GM21390 (cell line): ENCODE data around the gene ENHO.

Experiments
- ATAC-seq: cut with Tn5 transposase; IDR thresholded peaks from one replicate; pipeline ENCODE4 v1.9.1; 2021; ENCODE audit not compliant: unreplicated experiment

ENHO gene

DNA sequence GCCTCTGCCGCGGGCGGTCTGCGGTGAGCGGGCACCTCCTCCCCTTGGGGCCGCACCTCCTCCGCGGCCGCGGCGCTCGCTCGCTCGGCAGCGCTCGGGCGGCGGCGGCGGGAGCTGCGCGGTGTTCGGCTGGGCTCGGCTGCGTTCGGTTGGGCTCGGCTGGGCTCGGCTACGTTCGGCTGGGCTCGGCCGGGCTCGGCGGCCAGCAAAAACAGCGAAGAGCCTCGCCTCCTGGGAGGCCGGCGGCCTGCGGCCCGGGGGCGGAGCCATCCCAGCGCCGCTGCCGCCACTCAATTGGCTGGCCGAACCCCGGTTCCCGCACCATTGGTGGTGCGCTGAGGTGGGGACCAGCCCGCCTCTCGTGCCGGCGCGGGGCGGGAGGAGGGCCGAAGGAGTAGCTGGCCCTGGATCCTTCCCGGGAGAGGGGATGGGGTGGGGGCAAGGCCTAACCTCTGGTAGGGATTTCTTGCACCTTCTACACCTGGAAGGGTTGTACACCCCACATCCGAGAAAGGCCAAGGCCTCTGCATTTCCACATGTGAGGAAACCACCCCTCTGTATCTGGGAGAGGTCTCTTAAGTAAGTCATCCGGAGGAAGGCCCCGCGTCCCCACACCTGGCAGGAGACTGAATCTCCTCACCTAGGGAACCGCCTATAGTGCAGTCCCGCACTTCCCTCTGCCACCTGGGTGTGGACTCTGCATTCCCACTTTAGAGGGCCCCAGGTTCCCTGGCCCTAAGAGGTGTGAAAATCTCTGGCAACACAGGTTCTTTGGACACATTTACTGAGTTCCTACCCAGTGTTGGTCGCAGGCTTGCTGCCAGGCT lies at the start of gene ENHO:
ENHO (minus strand) TSS at position 20 of the 827 bp plus-strand sequence. CDS start 1,295 bp downstream, outside the sequence.
- peak; percentile 86 for ATAC-seq

DNA sequence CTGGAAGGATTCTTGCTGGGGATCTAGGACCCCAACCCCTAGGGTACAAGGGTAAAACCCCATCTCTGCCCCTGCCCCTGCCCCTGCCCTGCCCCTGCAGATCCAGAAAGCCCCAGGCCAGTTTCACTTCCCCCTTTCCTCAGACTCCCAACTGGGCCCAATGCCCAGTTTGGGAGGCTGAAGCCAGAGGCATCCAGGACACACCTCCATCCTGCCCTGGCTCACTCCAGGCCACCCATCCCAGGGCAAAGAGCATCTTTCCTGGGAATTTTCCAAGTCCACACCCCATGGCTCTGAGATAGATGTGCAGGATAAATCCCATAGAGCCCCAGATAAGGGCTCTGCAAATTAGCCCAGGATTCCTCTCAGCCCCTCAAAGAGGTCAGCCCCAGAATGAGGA lies 49.3 kb upstream of the ENHO start:
- no peak for ATAC-seq

DNA sequence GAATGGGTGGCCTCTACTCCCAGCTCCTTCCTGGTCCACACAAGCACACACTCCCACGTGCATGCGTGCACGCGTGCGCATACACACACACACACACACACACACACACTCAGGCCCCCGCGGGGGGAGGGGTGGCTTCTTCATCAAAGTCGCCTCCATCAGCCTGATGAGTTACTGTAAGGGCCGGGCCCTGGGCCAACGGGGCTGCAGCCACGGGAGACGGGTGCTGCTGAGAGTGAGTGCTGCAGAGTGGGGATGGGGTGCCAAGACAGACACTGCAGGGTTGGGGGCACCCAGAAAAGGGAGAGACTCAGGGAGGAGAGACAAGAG lies 48.7 kb upstream of the ENHO start:
- ATAC-seq: no peak

DNA sequence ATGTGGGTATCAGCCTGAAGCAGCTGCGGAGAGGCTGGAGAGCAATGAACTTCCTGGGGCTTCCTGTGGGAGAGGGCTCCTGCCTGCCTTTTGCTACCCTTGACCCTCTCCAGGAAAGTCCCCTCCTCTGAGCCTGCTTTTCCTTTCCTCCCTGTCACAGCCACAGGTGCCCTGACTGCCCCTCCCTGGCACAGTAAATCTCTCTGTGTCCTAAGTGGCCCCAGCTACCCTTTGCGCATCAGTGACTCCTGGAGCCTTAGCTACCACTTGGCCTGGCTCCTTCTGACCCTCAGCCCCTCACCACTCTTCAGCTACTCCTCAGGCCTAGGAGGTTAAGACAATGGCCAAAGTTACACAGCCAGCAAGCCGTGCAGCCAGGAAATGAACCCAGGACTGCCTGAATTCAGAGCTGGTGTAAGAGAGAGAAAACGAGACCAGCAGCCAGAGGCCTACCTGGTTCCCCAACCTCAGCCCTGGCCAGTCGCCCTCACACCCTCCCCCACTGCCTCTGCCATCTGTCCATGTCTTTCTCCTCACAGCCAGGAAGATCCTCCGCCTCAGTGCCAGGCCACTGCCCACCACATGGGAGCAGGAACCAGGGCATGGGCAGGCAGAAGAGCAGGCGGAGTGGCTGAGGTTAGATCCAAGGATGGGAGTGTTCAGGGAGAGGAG lies 48.2 kb upstream of the ENHO start:
- ATAC-seq: no peak

DNA sequence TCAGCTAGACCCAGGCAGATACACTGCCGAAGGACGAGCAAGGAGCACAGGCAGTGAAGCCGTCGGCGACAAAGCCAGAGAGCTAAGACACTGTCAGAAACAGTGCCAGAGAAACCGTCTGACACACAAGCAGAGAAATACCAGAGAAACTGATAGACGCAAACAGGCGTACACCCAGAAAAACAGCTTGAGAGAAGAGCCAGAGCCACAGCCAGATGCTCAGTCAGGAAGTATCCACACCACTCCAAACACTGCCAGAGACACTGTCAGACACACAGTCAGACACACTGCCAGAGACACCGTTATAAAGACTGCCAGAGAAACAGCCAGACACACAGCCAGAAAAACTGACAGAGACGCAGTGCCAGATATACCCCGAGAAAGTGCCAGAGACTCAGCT lies 47.6 kb upstream of the ENHO start:
- no peak for ATAC-seq

DNA sequence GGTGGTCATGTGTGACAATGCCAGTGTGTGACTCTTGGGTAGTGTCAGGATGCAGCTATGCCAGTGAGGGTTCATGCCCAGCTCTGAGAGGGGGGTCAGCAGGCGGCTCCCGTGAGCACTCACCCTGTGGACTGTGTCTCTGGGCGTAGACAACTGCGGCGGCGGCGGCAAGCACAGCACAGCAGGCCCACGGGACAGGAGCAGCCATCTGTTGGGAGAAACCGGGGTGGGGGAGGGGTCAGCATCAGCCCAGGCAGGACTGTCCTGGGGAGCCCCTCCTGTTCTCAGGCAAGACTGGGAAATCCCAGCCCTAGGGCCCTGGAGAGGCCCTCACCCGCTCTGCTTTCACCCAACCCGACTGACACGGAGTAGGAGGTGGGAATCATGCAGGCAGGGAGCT lies 46.0 kb upstream of the ENHO start:
- ATAC-seq: no peak

DNA sequence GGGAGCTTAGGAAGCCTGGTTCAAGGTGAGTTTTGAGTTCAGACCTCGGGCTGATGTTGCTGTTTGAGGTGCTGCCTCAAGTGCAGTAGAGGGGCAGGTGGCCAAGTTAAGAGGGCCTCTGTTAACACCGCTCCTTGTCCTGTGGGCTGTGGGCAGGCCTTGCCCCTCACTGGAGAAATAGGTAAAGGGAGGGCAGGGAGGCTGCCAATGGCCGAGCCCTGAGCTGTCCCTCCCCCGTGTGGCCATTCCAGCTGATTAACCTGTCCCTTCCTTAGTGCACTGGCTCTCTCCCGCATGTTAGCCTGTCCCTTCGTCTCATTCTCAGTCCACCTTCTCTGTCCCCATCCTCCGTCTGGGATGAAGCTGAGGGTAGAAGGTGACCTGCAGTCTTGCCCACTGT lies 45.3 kb upstream of the ENHO start:
- ATAC-seq: no peak

DNA sequence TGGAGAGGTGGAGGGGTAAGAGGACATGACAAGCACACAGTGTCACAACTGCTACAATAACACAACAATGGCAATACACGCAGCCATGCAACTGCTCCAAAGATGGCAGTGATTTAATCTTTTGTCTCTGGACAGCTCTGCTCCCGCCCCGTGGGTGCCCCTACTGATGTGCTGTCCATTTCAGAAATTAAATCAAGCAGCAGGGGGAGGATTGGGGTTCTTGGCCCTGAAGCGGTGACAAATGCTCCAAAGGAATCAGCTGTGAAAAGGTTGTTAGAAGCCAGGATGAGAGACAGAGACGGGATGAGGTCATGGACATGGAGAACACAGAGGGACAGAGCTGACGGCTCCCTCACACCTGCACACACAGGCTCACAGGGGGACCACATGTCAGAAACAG lies 44.2 kb upstream of the ENHO start:
- ATAC-seq: no peak

DNA sequence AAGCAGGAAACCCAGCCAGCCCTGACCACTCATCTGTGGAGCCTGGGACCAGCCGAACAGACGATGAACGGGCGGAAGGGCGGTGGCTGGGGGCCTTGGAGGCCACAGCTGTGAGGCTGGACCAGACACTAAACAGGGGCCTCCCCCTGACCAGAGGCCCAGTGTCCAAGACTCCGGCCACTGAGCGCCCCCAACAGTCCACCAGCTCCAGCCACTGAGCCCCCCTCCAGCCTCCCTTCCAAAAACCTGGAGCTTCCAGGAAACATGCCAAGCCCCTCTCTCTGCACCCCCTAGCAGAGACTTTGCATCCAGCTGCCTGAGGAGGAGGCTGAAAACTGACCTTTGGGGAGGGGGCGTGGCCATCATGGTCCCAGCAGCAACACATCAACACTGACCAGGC lies 43.5 kb upstream of the ENHO start:
- no peak for ATAC-seq

DNA sequence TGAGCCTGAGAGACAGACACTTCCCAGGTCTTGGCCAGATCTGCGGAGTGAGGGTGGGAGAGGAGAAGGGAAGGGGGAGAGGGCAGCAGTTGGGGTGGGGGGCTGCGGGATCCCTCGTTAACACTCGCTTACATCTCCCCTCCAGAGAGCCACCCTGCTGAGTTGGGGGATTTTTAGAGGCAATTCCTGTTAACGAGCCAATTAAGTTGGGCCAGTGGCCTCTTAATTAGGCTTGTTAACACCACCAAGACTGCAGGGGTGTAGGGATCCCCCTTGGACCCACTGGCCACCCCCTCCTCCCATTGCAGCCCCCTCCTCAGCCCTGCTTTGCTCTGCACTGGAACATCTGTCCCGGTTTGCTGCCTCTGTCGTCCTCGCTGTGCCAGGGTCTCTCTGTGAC lies 43.1 kb upstream of the ENHO start:
- no peak for ATAC-seq

DNA sequence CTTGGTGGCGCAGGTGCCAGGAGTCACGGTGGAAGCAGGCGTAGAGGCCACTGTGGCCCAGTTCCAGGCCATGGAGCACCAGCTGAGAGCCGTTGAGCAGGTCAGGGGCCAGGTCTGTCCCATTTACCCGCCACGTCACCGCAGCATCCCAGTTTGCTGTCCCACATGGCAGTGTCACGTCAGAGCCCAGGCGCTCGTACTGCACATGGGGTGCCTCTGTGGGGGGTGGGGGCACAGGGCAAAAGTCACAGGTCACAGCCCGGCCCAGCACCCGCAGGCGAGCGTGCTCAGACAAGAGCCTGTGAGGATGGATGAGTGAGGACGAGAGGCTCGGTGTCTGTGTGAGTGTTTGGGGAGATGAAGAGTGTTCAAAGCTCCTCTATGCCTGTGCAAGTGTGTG lies 41.8 kb upstream of the ENHO start:
- ATAC-seq: no peak

DNA sequence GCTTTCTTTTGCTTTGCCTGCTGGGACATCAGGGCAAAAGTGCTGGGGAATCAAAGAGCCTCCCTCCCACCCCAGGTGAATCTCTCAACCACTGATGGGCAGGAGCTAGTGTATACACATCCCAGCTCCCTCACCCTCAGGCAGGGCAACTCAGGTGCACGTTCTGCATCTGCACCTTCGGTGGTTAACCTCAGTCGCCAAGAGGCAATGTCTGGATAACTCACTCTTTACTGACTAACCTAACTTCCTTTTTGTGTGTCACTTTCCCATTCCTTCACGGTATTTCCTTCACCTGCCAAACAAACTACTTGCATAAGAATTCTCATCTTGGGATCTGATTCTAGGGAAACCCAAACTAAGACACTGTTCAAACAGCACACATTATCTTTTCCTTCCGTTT lies 40.5 kb upstream of the ENHO start:
- no peak for ATAC-seq

DNA sequence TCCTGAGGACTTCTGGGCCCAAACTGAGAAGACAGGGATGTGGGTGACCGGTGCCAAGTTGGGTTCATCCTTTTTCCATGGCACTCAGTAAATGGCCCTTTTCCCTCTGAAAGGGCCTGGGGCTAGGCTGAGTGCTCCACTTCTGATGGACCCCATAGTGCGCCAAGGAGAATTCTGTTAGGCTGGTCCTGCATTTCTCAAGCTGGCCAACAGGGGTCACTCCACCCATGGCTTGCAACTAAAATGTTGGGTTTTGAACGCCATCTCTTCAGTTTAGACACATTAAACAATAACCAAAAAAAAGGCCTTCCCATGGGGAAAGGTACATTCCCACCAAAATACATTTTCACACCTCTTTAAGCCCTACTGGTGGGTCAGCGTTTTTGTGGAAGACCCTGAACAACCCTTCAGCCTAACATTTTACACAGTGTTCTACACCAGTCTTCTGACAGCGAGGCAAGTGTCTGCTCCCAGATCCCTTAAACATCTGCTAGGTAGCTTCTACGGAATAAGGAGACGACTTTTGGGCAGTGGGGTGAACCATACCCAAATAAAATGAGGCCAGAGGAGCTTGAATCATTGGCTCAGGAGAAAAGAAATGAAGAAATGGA lies 39.5 kb upstream of the ENHO start:
- ATAC-seq: no peak

DNA sequence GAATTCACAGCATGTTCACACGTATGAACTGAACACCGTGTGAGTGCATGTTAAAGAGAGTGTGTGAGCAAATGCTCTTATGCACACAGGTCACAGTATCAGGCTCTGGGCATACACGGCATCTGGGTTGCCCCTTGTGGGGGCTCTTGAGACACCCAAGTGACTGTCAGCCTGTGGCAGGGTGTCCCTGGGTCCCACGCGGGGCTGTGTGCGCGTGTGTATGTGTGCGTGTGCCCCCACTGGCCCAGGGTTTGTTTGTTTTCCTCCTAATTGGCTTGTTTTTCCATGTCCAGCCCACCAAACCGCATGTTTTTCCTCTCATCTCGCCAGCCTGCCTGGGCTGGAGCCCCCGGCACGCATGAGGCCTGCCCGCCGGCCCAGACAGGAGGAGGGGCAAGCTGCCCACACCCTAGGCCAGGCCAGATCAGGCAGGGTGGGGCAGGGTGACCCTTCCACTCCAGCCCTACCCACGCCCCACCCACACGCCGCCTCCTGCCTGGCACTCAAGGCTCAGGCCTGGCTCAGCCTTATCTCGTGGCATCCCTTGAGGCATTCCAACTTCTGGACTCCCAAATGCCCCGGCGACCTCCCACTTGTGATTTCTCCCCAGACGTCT lies 37.9 kb upstream of the ENHO start:
- ATAC-seq: no peak

DNA sequence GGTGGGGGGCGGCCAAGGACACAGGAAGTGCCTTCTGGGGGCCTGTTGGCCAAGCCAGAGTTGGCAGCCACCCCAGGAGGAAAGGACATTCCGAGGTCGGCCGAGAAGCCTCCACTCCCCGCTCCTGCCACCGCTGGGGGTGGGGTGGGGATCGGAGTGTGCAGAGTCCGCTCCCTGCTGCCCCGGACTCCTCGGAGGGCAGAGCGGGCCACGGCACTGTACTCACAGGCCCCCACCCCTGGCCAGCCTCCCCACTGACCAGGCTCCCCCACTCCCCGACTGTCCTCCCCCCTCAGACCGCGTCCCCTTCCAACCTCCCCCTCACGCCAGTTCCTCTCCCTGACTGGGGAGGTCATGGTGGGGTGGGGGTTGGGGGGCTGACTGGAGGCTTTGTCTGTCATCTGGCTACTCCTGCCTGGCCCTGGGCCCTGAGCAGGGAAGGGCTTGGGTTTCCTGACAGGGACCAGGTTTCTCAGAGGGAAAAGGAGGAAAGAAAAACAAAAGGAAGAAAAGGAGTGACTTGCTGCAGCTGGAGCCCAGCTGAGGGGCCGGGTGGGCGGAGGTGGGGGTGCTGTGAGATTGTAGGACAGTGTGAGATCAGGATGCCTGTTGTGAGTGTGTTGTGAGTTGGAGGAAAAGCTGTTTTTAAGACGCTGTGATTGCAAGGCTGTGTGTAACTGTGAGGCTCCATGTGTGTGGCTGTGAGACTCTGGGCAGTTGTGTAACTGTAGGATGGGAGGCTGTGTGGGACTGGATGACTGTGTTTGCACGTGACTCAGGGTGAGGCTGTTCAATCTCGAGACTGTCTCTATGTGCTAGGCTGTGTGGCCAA lies 37.0 kb upstream of the ENHO start:
- no peak for ATAC-seq

DNA sequence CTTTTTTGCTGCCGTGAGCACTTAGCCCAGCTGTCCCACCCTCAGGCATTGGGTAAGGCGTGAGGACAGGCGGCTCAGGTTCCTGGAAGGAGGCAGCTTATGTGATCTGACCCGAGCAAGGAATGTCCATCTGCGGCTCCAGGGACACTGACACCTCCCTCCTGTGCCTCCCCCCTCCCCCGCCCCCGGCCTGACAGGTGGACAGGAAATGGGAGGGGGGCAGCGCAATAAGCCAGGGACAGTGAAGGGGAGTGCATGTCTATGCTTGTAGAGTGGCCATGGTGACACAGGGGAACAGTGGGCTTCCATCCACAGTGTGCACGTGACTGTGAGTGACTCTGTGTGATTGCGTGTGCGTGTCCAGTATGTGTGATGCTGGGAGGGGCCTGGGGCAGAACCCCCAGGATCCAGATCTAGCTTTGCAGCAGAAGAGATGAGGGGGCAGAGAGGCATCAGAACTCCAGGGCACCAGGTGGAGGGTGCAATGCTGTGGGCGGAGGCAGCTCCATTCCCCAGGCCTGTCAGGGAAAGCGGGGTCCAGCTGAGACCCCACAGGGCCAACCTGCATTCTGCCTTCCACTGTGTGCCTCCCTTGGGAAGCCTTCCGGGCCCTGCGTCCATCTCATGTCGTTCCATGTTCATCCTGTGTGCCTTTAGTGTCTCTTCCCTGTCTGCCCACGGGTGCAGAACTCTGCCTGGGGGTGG lies 36.3 kb upstream of the ENHO start:
- ATAC-seq: no peak

DNA sequence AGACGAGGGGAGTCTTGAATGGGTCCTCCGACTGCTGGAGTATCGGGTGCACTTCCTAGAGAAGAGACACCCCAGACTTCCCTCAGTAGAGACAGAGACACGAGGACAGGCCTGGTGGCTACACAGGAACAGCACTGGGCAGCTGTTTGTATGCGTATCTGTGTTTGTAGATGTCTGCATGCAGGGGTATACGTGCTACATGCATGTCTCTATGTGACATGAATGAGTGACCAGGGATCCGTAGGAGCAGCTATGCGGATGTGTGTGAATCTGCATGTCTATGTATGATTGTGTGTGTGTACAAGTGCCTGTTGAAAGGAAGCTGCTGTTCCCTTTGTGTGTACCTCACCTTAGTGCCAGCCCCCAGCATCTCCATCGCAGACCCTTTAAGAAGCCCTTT lies 35.6 kb upstream of the ENHO start:
- ATAC-seq: no peak

DNA sequence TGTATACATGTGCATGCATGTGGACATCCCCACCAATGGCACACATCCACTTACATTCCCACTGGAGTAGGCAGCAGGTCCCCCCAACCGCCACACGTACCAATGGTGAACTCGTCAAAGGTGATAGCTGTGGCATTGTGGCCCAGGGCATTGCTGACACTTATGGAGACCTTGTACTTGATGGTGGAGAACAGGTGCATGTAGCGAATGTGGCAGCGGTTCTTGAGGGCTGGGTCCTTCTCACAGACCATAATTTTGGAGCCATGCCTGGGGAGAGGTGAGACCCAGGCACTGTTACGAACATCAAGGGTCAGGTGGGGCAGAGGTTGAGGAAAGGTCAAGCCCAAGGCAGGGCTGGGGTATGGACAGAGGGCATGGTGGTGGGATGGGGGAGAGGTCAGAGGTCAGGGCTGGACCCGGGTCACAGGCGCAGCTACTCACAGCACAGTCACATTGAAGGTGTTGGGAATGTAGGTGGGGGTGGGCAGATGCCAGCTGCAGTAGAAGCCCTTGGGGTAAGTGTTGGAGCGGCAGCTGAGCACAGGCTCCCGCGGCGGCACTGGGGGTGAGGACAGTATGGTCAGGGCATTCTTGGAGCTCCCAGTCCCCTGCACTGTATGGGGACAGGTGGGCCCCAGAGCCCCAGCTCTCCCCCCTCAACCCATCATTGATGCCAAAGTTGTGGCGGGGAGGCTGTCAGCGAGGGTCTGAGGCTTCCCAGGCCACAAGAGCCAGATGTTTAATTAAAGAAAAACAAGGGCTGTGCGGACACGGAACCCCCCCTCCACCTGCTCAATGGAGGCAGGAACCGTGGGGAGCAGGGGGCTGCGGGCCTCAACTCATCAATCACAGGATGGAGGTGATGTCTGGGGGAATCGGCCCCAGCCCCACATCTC lies 34.9 kb upstream of the ENHO start:
- ATAC-seq: no peak

DNA sequence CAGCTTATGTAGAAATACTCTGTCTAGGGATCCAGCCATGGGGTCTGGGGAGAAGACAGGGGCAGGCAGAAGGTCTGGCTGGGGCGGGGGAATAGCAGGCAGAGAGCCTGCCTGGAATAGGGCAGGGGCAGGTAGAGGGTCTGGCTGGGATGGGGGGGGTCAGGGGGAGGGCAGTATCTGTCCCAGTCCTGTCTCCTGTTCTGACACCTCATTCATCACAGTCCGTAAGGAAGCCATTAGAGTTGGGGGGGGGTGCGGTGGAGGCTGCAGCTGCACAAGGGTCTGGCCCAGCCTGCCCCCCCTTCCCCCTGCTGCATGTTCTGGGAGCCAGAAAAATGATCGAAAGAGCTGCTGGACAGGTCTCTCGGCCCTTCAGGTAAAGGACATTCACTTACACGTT lies 34.2 kb upstream of the ENHO start:
- ATAC-seq: no peak
